HG03469 (cell line): ENCODE data around the gene SOBP.

ENCODE experiments used
- ATAC-seq: cut with Tn5 transposase; IDR thresholded peaks from one replicate; pipeline ENCODE4 v1.9.1; 2021; ENCODE audit warnings: mild to moderate bottlenecking, moderate library complexity, moderate number of reproducible peaks; ENCODE audit not compliant: unreplicated experiment

SOBP gene

DNA sequence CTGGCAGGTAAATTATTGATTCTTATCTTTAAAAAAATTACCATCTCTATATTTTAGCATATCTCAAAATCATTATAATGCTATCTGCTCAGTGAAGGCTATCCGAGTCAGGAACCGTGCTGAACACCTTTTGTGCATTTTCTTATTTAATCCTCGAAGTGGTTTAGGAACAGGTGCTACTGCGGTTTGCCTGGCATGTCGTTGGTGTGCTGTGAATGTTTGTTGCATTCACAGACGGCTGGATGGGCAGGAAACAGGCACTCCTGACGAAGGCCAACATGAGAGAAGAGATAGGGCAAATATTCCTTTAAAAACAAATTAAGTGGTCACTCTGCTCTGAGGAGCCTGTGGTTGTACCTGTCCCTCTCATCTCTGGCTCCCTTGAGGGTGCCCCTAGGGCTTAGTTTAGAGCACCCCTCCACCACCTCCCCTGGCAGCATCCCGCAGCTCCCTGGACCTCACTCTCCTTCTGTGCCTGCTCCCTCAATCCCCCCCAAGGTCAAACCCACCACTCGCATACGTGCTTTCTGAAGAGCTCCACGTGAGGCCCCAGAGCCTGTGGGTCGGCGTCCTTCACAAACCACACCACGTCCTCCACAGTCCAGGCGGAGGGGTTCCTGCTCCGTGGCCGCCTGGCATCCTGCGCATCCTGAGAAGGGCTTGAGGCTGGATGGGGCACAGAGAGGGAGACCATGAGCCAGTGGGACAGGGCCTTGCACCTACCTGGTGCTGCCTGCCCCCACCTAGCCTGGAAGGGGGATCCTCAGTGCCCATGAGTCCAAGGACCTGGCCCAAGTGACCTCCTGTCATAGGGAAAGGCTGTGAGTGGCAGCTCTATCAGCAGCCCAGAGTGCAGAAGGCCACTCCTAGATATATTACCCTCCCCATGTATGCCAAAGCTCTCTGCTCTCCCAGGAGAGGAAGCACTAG is 217.7 kb downstream of the SOBP start:
- ATAC-seq, result no peak

DNA sequence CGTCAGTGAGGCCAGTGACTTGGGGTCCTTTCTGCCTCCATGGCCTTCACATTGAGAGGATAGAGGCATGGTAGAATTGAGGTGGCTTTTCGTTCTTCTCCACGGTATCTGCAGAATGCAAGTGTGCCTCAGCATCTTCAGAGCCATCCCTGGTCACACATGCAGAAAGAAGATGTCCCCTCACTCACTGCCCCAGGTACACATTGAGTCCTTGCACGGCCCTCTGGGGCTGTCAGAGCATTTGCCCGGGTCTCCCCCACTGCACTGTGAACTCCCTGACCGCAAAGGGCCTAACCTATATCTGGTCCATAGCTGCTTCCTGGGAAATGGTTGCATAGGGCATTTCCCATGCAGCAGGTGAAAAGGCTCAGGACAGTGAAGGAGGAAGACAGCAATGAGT is 218.5 kb downstream of the SOBP start:
- ATAC-seq, result no peak

DNA sequence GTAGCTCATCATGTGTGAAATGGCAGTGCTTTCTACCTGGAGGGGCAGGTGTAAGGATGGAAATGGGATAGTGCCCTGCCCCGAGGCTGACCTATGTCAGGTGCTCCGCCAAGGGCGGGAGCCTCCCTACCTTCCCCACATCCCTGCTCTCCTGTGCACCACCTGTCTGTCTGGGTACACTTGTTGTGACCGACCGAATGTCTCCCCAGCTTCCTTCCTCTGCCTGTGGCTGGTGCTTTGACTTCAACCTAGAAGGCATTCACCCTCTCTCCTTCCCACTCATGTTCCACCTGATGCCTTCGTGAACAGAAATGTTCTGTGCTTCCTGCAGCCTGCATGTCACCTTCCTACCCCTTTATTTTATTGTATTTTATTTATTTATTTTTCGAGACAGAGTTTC is 219.4 kb downstream of the SOBP start:
- ATAC-seq, result no peak
